ENCODE data around the gene SPTLC2. TPM values are rescaled to one million over a fixed set of nuclear protein-coding genes. Genes with fewer than 3 reads are reported as not detected.

Gene SPTLC2
- total and polyA plus RNA-seq, 9 donors, result 8.0 to 31.1 (median 21.5) TPM

DNA sequence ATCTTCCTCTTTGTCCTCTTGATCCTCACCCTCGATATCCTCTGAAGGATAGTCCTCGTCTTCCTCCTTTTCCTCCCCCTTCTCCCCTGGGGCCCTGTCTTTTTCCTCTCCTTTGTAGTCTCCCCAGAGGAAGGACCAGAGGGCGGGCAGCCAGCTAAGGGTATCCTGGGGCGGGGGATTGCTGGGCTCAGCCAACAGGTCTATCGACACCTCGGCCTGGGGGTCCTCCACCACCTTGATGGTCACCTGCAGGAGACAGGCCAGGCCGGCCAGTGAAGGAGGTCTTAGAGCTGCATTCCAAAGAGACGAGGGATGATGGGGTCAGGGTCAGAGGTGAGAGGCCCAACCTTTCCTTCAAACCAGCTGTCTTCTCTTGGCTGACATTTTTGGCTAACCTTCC, 134.0 kb downstream of the SPTLC2 start:
- TF ChIP-seq, protein P1, sequence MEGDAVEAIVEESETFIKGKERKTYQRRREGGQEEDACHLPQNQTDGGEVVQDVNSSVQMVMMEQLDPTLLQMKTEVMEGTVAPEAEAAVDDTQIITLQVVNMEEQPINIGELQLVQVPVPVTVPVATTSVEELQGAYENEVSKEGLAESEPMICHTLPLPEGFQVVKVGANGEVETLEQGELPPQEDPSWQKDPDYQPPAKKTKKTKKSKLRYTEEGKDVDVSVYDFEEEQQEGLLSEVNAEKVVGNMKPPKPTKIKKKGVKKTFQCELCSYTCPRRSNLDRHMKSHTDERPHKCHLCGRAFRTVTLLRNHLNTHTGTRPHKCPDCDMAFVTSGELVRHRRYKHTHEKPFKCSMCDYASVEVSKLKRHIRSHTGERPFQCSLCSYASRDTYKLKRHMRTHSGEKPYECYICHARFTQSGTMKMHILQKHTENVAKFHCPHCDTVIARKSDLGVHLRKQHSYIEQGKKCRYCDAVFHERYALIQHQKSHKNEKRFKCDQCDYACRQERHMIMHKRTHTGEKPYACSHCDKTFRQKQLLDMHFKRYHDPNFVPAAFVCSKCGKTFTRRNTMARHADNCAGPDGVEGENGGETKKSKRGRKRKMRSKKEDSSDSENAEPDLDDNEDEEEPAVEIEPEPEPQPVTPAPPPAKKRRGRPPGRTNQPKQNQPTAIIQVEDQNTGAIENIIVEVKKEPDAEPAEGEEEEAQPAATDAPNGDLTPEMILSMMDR (IDR thresholded peaks at IDR 0.05), result no peak
- TF ChIP-seq EP300 (IDR thresholded peaks at IDR 0.05), result no peak
- TF ChIP-seq POLR2A (IDR thresholded peaks at IDR 0.05), result no peak
- no peak for DNase-seq
- WGBS, 3 donors, result 77 to 93% (median 84%) methylated on average over 8 of the region's 8 CpGs
- Histone ChIP-seq H3K36me3 (no peaks in the 10 kb centered on the region), H3K27me3 (no peaks in the 10 kb centered on the region), H3K4me3 (no peak overlapping the region), H3K27ac (no peak overlapping the region), H3K9me3 (no peaks in the 10 kb centered on the region), H3K4me1 (ENCODE audit: insufficient read depth) (no peaks in the 10 kb centered on the region)
- intact Hi-C loops (cut with DNase I), result no loop called here

DNA sequence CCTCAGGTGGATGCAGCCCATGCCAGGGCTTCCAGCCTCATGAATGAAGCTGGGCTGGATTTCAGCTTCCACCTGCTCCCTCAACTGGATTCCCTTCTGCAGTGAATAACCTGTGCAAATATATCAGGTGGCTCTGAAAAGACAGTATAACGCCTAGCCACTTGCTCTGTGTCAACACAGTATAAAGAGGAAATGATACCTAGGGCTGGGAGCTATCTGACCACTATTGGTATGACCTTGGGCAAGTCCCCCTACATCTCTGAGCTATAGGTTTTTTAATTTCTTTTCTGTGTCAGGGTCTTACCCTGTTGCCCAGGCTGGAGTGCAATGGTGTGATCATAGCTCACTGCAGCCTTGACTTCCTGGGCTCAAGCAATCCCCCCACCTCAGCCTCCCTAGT, 137.6 kb downstream of the SPTLC2 start:
- no peak for DNase-seq
- H3K4me1 ChIP-seq (ENCODE audit: insufficient read depth), result no peaks in the 10 kb centered on the region
- WGBS, 3 donors, result 74 to 81% (median 80%) methylated on average over 1 of the region's 1 CpG
- no peak overlapping the region for H3K27ac ChIP-seq
- no peaks in the 10 kb centered on the region for H3K36me3 ChIP-seq
- no peaks in the 10 kb centered on the region for H3K9me3 ChIP-seq
- no peaks in the 10 kb centered on the region for H3K27me3 ChIP-seq
- TF ChIP-seq POLR2A (IDR thresholded peaks at IDR 0.05) (no peak), EP300 (IDR thresholded peaks at IDR 0.05) (no peak)
- intact Hi-C loops (cut with DNase I), result no loop called here
- no peak overlapping the region for H3K4me3 ChIP-seq

DNA sequence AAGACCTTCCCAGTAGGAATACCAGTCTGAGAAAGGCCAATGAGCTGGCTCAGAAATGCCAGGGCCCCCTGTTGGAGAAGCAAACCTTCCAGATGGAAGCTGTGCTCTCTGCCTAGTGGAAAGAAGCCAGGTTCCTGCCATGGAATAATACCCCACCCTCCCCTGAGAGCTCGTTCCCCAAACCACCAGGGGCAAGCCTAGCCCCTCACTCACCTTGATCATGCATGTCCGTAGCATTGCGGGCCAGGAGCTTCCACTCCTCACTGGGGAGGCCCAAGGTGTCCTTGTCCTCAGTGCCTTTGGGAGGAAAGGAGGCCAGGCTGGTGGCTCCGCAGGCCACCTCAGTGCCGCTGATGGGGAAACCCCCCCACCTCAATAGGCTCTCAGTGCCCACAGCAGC, 138.4 kb downstream of the SPTLC2 start:
- no peaks in the 10 kb centered on the region for H3K27me3 ChIP-seq
- 88 to 95% (median 90%) methylated on average over 5 of the region's 5 CpGs for WGBS, 3 donors
- H3K36me3 ChIP-seq, result no peaks in the 10 kb centered on the region
- TF ChIP-seq POLR2A (IDR thresholded peaks at IDR 0.05), result no peak
- TF ChIP-seq, protein P1 (IDR thresholded peaks at IDR 0.05), result no peak
- no peak for TF ChIP-seq EP300 (IDR thresholded peaks at IDR 0.05)
- DNase-seq, result no peak
- no peak overlapping the region for H3K4me3 ChIP-seq
- H3K4me1 ChIP-seq (ENCODE audit: insufficient read depth), result no peaks in the 10 kb centered on the region
- H3K27ac ChIP-seq, result no peak overlapping the region
- intact Hi-C loops (cut with DNase I), result no loop called here
- H3K9me3 ChIP-seq, result no peaks in the 10 kb centered on the region

DNA sequence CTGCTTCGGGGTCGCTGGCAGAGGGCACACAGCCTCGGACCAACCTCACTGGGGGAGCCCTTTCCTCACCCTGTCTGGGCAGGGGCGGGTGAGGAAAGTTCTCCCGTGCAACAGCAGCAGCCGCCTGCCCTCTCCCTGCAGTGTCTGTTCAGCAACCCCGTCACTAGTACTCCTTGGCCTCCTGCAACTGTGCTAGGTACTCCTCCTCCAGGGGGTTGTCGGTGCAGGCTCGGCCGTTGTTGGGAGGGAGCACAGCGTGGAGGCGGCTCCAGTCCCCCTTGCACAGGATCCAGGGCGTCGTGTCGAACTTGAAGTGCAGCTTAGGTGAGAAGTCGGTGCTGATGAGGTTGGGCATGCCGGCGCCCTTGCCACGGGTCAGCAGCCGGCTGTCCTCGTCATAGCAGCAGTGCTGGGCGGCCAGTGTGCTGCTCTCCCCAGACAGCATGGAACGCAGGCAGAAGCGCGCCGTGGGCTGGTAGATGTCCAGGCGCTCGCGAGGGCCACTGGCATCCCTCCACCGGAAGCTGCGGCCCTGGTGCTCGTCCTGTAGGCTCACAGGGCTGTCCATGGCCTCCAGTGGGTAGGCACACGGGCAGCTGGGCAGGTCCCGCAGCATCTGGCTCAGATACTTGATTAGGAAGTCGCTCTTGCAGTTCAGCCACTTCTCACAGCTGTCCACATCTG, 140.9 kb downstream of the SPTLC2 start:
- Histone ChIP-seq H3K4me3 (no peak overlapping the region), H3K9me3 (no peaks in the 10 kb centered on the region), H3K4me1 (ENCODE audit: insufficient read depth) (no peaks in the 10 kb centered on the region), H3K36me3 (no peaks in the 10 kb centered on the region), H3K27ac (no peak overlapping the region), H3K27me3 (no peaks in the 10 kb centered on the region)
- 84 to 88% (median 88%) methylated on average over 35 of the region's 35 CpGs for WGBS, 3 donors
- TF ChIP-seq, protein P1 (IDR thresholded peaks at IDR 0.05), result no peak
- TF ChIP-seq POLR2A (IDR thresholded peaks at IDR 0.05) (no peak), EP300 (IDR thresholded peaks at IDR 0.05) (no peak)
- peak in 1 of 5 donors; percentile 21 for DNase-seq
- intact Hi-C loops (cut with DNase I), result no loop called here

DNA sequence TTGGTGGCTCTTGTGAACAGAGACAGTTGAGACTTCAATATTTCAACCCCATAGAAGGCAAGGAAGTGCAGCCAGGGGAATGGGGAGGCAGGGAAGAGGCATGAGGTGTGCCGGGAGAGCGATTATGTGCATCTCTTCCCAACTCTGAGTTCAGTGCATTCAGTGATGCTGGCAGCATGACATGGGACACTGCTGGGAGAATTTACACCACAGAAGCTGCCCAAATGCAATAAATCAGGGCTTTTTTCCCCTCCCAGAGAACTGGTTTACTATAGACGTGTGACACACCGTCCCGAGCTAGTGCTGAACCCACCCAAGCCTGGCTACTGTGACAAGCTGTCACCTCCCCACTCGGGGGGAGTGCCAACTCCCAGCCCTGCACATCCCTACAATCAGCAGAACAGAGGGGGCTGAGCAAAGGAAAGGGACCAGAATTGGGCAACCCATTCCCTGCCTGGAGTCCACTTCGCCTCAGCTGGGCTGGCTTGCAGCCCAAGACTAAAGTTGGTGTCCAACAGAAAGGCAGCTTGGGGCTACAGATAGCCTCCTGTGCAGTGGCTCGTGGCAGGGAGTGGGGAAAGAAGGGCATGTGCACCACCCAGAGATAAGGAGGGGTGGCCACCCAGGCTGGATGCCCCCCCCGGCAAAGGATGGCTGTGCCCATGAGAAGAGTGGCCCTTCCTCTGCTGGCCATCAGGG, 141.8 kb downstream of the SPTLC2 start:
- 45 to 59% (median 54%) methylated on average over 9 of the region's 9 CpGs for WGBS, 3 donors
- H3K27me3 ChIP-seq, result no peaks in the 10 kb centered on the region
- no peak overlapping the region for H3K27ac ChIP-seq
- intact Hi-C loops (cut with DNase I), result no loop called here
- peak in 1 of 5 donors; percentile 27 for DNase-seq
- TF ChIP-seq, protein P1 (IDR thresholded peaks at IDR 0.05), result no peak
- no peak for TF ChIP-seq EP300 (IDR thresholded peaks at IDR 0.05)
- TF ChIP-seq POLR2A (IDR thresholded peaks at IDR 0.05), result no peak
- no peaks in the 10 kb centered on the region for H3K4me1 ChIP-seq (ENCODE audit: insufficient read depth)
- H3K4me3 ChIP-seq, result no peak overlapping the region
- H3K36me3 ChIP-seq, result no peaks in the 10 kb centered on the region
- H3K9me3 ChIP-seq, result no peaks in the 10 kb centered on the region

All from ovary (tissue), 9 donors.